ENCODE results near the gene MXD4. TPM values are rescaled to one million over a fixed set of nuclear protein-coding genes. Genes with fewer than 3 reads are reported as not detected.

MXD4 gene, protein sequence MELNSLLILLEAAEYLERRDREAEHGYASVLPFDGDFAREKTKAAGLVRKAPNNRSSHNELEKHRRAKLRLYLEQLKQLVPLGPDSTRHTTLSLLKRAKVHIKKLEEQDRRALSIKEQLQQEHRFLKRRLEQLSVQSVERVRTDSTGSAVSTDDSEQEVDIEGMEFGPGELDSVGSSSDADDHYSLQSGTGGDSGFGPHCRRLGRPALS
- 67.3 and 70.6 TPM in 2 replicates for total RNA-seq
- total RNA-seq (2013), result 28.5 TPM
- polyA plus RNA-seq, result 62.4 and 75.3 TPM in 2 replicates
- 62.1 and 68.4 TPM in 2 replicates for polyA minus RNA-seq

GRCh38 chr4:2261853-2262144 is at the start of gene MXD4:
MXD4 (minus strand) TSS chr4:2262109; CDS start chr4:2261980, 129 bp downstream.
- Histone ChIP-seq H3K9me3 (ENCODE audit: control extremely low read depth in 1 of 3, control insufficient read depth in 2 of 3, insufficient read depth in 1 of 3, low read length in 2 of 3) (no peaks in the 10 kb centered on the region), H3K9ac (ENCODE audit: low read length) (peak within 1 kb of the TSS; percentile 89), H3K4me3 (ENCODE audit: control extremely low read depth in 1 of 5, extremely low read depth in 1 of 5, insufficient read depth in 1 of 5, low read depth in 2 of 5, low read length in 4 of 5) (peak within 1 kb of the TSS in 4 of 5 experiments; percentile 77 to 87 (median 84)), H4K20me1 (ENCODE audit: control insufficient read depth, insufficient read depth, low read length, poor library complexity, severe bottlenecking) (peaks cover 44% of the 10 kb centered on the region), H3K27ac (ENCODE audit: low read length in 2 of 2) (peak within 1 kb of the TSS; percentile 94 to 98), H2AFZ (ENCODE audit: insufficient read depth, low read depth, low read length, poor library complexity, severe bottlenecking) (peak within 1 kb of the TSS; percentile 85), H3K4me2 (replicated peaks; ENCODE audit: low read depth, low read length, poor library complexity, severe bottlenecking) (peak within 1 kb of the TSS; percentile 99), H3K79me2 (ENCODE audit: control insufficient read depth, insufficient read depth, low read length) (peaks cover 49% of the 10 kb centered on the region), H3K36me3 (replicated peaks in 1 of 2; ENCODE audit: control extremely low read depth in 1 of 2, control insufficient read depth in 1 of 2, extremely low read depth in 1 of 2, insufficient read depth in 2 of 2, low read length in 1 of 2) (peaks cover 0 to 19% of the 10 kb centered on the region in 2 experiments), H3K4me1 (ENCODE audit: control insufficient read depth in 2 of 2, insufficient read depth in 2 of 2, low read length in 2 of 2) (peaks cover 23 to 47% of the 10 kb centered on the region in 2 donors), H3K27me3 (replicated peaks in 1 of 4; ENCODE audit: control extremely low read depth in 1 of 4, control insufficient read depth in 3 of 4, insufficient read depth in 4 of 4, low read length in 3 of 4) (no peaks in the 10 kb centered on the region)
- POLR2A ChIA-PET, result interaction anchor here (0.7 to 3.0 kb wide), 9 partner anchors 10 to 252 kb away, joined by 3 to 20 read pairs (median 5); partner anchors contain the start of genes CFAP99, HAUS3, POLN and RNF4
- peak within 1 kb of the TSS; percentile 79 for H3K4me3 Mint-ChIP-seq
- intact Hi-C loops (cut with micrococcal nuclease), result loop anchor here (1.0 to 10.0 kb wide), 6 partner anchors 19 to 433 kb away; partner anchors contain the start of genes FAM193A, HAUS3, POLN and RNF4
- CTCF ChIA-PET, result interaction anchor here (0.9 to 1.6 kb wide), 4 partner anchors 18 to 157 kb away, joined by 3 to 7 read pairs (median 4); partner anchors contain the start of genes CFAP99 and ZFYVE28
- H3K4me1 Mint-ChIP-seq, result peaks cover 25% of the 10 kb centered on the region
- DNase-seq (no peak), ATAC-seq (ENCODE audit: low read depth) (peak; percentile 0)
- no peaks in the 10 kb centered on the region for H3K27me3 Mint-ChIP-seq
- H3K27ac Mint-ChIP-seq, result peak within 1 kb of the TSS; percentile 92
- under 1% methylated on average over 46 of the region's 46 CpGs for WGBS (ENCODE audit: insufficient coverage)
- no peaks in the 10 kb centered on the region for H3K9me3 Mint-ChIP-seq (ENCODE audit: insufficient read depth)
- TF ChIP-seq EZH2 (IDR thresholded peaks at IDR 0.05; ENCODE audit: borderline replicate concordance, insufficient read depth, low read depth, low read length, poor library complexity, severe bottlenecking) (no peak), CTCF (IDR thresholded peaks at IDR 0.05) (no peak)

DNA sequence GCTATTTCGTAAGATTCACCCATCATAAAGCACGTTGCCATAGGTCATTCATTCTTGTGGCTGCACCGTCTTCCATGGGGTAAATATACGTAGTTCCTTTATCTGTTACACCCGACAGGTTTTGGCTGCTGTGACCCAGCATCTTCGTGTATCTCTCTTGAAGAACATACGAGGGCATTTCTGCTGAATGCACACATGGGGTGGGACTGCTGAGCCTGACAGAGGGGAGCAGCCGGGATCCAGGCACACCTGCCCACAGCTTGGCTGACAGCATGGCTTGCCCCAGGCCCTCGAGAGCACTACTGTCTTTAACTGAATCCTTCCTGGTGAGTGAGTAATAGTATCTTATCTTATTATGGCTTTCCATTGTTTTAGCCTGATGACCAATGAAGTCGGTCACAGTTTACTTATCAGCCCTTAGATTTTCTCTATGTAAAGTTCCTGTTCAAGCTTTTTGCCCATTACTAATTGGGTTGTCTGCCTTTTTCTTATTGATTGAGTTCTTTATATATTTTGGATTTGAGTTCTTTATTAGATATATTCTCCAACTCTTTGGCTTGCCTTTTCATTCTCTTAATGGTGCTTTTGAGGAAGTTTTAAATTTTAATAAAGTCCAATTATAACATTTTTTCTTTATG is 45.0 kb upstream of the MXD4 start:
- ATAC-seq (ENCODE audit: low read depth) (no peak), DNase-seq (no peak)
- intact Hi-C loops (cut with micrococcal nuclease), result no loop called here
- no peak overlapping the region for H2AFZ ChIP-seq (ENCODE audit: insufficient read depth, low read depth, low read length, poor library complexity, severe bottlenecking)
- no peaks in the 10 kb centered on the region for H3K27me3 ChIP-seq (replicated peaks in 1 of 4; ENCODE audit: control extremely low read depth in 1 of 4, control insufficient read depth in 3 of 4, insufficient read depth in 4 of 4, low read length in 3 of 4)
- H3K9me3 ChIP-seq (ENCODE audit: control extremely low read depth in 1 of 3, control insufficient read depth in 2 of 3, insufficient read depth in 1 of 3, low read length in 2 of 3), result peaks cover 0 to 34% (median 11%) of the 10 kb centered on the region in 3 donors
- CTCF ChIA-PET, result no interaction called here
- TF ChIP-seq CTCF (IDR thresholded peaks at IDR 0.05) (no peak), EZH2 (IDR thresholded peaks at IDR 0.05; ENCODE audit: borderline replicate concordance, insufficient read depth, low read depth, low read length, poor library complexity, severe bottlenecking) (no peak)
- no peaks in the 10 kb centered on the region for H3K36me3 ChIP-seq (replicated peaks in 1 of 2; ENCODE audit: control extremely low read depth in 1 of 2, control insufficient read depth in 1 of 2, extremely low read depth in 1 of 2, insufficient read depth in 2 of 2, low read length in 1 of 2)
- H3K27ac Mint-ChIP-seq, result no peak overlapping the region
- no peak overlapping the region for H3K27ac ChIP-seq (ENCODE audit: low read length in 2 of 2)
- no peaks in the 10 kb centered on the region for H3K27me3 Mint-ChIP-seq
- H3K79me2 ChIP-seq (ENCODE audit: control insufficient read depth, insufficient read depth, low read length), result no peaks in the 10 kb centered on the region
- H3K4me2 ChIP-seq (replicated peaks; ENCODE audit: low read depth, low read length, poor library complexity, severe bottlenecking), result no peak overlapping the region
- H3K9ac ChIP-seq (ENCODE audit: low read length), result no peak overlapping the region
- no peak overlapping the region for H3K4me3 ChIP-seq (ENCODE audit: control extremely low read depth in 1 of 5, extremely low read depth in 1 of 5, insufficient read depth in 1 of 5, low read depth in 2 of 5, low read length in 4 of 5)
- 90% methylated on average over 8 of the region's 10 CpGs for WGBS (ENCODE audit: insufficient coverage)
- H3K4me3 Mint-ChIP-seq, result no peak overlapping the region
- H3K4me1 ChIP-seq (ENCODE audit: control insufficient read depth in 2 of 2, insufficient read depth in 2 of 2, low read length in 2 of 2), result no peaks in the 10 kb centered on the region
- H3K4me1 Mint-ChIP-seq, result no peaks in the 10 kb centered on the region
- POLR2A ChIA-PET, result no interaction called here
- no peaks in the 10 kb centered on the region for H4K20me1 ChIP-seq (ENCODE audit: control insufficient read depth, insufficient read depth, low read length, poor library complexity, severe bottlenecking)
- H3K9me3 Mint-ChIP-seq (ENCODE audit: insufficient read depth), result peaks cover 9% of the 10 kb centered on the region

Measured in B cell (primary cell).